GM12865 (cell line): ENCODE results near the gene TMEM204.

Source experiments
- DNase-seq: peaks from one replicate; pipeline ENCODE4 v3.0.0; 2010; ENCODE audit warnings: low read depth
- H3K4me3 ChIP-seq: 2 replicates; pipeline ENCODE4 v1.5.1; 2011; ENCODE audit warnings: mild to moderate bottlenecking, low read depth, low read length, control low read depth
- TF ChIP-seq, protein P1 (sequence below): IDR thresholded peaks from 2 replicates; pipeline ENCODE4 v1.5.1; 2011; ENCODE audit warnings: low read length, control low read depth, low read depth, inconsistent platforms; ENCODE audit not compliant: insufficient read depth; ENCODE audit errors: missing control alignments

TMEM204 gene

DNA sequence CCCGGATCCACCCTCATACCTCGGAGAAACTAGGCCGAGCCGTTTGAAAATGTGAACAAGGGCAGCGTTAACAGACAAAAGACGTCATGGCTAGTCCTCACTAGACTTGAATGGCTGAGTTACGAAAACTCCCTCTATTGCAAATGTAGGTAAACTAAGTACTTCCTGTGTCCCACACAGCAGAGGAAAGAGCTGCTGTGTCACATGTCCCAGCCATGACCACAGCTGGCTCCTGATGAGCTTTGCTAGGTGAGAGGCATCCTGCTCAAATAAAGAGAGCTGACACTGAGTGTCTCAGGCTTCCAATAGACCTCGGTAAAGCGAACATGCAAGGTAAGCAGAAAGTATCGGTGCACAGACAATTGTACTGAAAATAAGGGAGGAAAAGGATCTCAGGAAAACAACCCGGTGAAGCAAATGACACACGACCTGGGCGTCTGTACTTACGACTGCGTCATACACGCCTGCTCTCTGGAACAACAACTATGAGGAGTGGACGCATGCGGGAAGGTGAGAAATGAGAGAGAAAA, 26.0 kb downstream of the TMEM204 start:
- TF ChIP-seq, protein P1, sequence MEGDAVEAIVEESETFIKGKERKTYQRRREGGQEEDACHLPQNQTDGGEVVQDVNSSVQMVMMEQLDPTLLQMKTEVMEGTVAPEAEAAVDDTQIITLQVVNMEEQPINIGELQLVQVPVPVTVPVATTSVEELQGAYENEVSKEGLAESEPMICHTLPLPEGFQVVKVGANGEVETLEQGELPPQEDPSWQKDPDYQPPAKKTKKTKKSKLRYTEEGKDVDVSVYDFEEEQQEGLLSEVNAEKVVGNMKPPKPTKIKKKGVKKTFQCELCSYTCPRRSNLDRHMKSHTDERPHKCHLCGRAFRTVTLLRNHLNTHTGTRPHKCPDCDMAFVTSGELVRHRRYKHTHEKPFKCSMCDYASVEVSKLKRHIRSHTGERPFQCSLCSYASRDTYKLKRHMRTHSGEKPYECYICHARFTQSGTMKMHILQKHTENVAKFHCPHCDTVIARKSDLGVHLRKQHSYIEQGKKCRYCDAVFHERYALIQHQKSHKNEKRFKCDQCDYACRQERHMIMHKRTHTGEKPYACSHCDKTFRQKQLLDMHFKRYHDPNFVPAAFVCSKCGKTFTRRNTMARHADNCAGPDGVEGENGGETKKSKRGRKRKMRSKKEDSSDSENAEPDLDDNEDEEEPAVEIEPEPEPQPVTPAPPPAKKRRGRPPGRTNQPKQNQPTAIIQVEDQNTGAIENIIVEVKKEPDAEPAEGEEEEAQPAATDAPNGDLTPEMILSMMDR, result no peak
- no peak for DNase-seq
- no peak overlapping the region for H3K4me3 ChIP-seq

GRCh38 chr16:1560153-1560552, 26.7 kb downstream of the TMEM204 start:
- H3K4me3 ChIP-seq, result no peak overlapping the region
- no peak for DNase-seq
- TF ChIP-seq, protein P1, result no peak

DNA sequence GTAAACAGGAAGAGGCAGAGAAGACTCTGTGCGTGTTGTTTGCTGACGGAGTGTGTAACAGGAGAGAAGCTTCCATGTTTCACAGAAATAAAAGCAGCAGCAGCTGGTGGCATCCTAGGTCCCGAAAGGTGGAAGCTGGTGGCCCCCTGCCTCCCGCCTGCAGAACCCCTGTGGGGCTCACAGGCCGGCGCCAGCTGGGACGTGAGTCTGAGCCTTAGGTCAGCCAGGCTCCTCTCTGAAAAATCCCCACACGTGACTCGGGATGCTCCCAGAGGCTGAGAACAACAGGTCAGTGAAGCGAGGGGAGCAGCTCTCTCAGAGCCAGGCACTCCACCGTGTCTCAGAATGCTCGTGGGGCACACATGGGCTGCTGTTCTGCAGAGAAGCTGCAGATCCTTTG, 27.4 kb downstream of the TMEM204 start:
- H3K4me3 ChIP-seq, result no peak overlapping the region
- no peak for DNase-seq
- TF ChIP-seq, protein P1, result no peak

DNA sequence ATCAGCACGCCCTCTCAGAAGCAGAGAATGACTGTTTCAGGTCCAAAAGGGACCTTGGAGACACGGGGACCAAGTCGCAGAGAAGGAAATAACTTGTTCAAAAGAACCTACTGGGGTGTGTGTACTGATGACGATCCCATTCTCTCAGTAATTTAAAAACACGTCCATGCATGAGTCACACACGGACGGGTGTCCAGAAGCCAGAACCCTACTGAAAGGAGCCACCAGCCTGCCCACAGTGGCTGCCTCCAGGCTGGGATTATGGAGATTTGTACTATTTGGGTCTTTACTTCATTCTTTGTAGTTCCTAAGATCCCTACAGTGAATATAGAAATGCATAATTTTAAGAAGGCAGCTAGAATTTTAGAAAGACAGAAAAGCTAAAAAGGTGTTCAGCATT, 27.8 kb downstream of the TMEM204 start:
- TF ChIP-seq, protein P1, result no peak
- no peak for DNase-seq
- no peak overlapping the region for H3K4me3 ChIP-seq

DNA sequence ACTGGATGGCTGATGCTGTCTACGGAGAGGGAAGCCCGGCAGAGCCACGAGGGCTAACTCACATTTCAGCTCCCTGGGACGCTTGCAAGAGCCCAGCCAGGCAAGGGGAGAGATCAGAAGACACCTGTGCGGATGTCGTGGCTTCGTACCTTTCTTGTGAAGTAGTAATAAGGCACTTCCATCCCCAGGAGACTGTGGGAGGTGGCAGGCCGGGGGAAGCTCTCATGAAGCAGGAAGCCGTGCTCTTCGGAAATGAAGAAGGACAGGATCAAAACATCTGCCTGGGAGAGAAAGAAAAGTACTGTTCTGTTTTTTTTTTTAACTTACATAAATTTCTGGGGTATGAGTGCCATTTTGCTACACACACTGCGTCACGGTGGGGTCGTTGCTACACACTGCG, 28.4 kb downstream of the TMEM204 start:
- H3K4me3 ChIP-seq, result no peak overlapping the region
- DNase-seq, result no peak
- TF ChIP-seq, protein P1, result no peak

DNA sequence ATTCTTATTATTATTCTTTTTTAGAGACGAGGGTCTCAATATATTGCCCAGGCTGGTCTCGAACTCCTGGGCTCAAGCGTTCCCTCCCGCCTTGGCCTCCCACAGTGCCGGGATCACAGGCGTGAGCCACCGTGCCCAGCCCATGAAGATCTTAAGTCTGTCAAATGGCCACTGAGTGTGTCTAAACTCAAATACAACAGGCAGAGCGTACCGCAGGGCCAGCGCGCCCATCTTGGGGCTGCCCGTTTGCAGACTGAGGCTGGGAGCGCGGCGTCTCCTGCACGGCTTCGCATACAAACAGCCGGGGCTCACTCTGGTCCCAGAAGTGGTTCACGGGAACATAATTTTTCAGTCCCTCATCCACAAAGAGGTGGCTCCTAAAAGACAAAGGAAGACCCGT, 30.3 kb downstream of the TMEM204 start:
- H3K4me3 ChIP-seq, result no peak overlapping the region
- DNase-seq, result no peak
- TF ChIP-seq, protein P1, result no peak

DNA sequence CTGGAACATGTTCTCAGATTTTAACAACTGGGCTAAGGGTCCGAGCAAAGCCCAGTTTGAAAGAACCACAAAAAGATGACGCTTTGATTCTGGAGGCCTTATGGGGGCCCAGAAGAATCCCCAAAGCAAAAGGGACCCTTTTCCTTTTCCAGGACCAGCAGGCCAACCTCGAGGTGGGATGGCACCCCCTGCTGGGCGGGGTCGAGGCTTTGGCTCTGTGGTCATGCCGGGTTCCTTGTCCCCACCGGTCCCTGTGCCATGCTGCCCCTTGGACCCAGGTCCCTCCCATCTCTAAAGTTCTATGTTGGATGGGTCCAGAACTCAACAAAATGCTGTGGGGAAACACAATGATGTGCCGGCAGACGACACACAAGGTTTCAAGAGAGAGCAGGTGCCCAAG, 30.9 kb downstream of the TMEM204 start:
- TF ChIP-seq, protein P1, result peak; percentile 7
- DNase-seq, result peak; percentile 10

More for the DNA sequence above, 30.9 kb downstream of the TMEM204 start:
- no peak overlapping the region for H3K4me3 ChIP-seq
